IPS DF 6.9 (cell line): ENCODE measurements around the gene FAM114A2.

Experiments
- DNase-seq: peaks from one replicate; pipeline ENCODE4 v3.0.0-alpha.2; 2013; ENCODE audit warnings: low read depth, low spot score
- H3K27ac ChIP-seq: one replicate; pipeline ENCODE4 v1.5.1; 2013; ENCODE audit warnings: low read length, control low read depth
- H3K27me3 ChIP-seq: 2 replicates; pipeline ENCODE4 v1.6.1; 2013; ENCODE audit warnings: mild to moderate bottlenecking, low read length; ENCODE audit not compliant: control insufficient read depth, insufficient read depth
- H3K36me3 ChIP-seq: 2 replicates; pipeline ENCODE4 v1.6.1; 2013; ENCODE audit warnings: low read length; ENCODE audit not compliant: control insufficient read depth, insufficient read depth
- H3K4me1 ChIP-seq: 2 replicates; pipeline ENCODE4 v1.6.1; 2013; ENCODE audit warnings: low read length; ENCODE audit not compliant: control insufficient read depth, insufficient read depth
- H3K4me3 ChIP-seq: 2 replicates; pipeline ENCODE4 v1.5.1; 2013; ENCODE audit warnings: mild to moderate bottlenecking, low read length
- H3K9me3 ChIP-seq: 2 replicates; pipeline ENCODE4 v1.6.1; 2013; ENCODE audit warnings: low read length, inconsistent platforms; ENCODE audit not compliant: control insufficient read depth, insufficient read depth
- WGBS: extraction: QIAGEN DNeasy Blood & Tissue Kit; methylation state at CpG from one replicate; pipeline ENCODE4 v1.1.7; 2013; ENCODE audit warnings: mixed read lengths, missing lambda C conversion rate; ENCODE audit not compliant: insufficient read length, insufficient coverage; 5-methylcytosine and 5-hydroxymethylcytosine counted together

The FAM114A2 gene

GRCh38 chr5:153988510-153988909 lies 50.2 kb downstream of the FAM114A2 start:
- Histone ChIP-seq H3K9me3 (no peaks in the 10 kb centered on the region), H3K27me3 (no peaks in the 10 kb centered on the region), H3K27ac (no peak overlapping the region), H3K4me1 (no peaks in the 10 kb centered on the region), H3K36me3 (no peaks in the 10 kb centered on the region), H3K4me3 (no peak overlapping the region)
- DNase-seq, result no peak
- no CpG with 5 or more reads among the region's 5 CpGs for WGBS

DNA sequence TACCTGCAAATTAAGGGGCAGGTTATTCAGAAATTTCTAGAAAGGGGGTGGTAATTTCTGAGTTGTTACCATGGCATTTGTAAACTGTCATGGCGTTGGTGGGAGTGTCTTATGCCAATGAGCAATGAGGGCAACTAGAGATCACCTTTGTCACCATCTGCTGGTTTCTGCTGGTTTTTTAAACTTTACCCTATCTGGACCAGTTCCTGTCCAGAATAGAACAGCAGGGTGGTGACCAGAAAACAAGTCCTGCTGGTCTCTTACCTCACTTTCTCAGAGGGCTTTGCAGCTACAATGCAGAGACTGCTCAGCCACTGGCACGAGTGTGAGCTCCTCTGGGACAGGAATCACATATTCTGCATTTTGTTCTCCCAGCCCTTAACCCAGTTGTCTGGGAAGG lies 51.4 kb downstream of the FAM114A2 start:
- no peaks in the 10 kb centered on the region for H3K9me3 ChIP-seq
- no peaks in the 10 kb centered on the region for H3K36me3 ChIP-seq
- H3K4me3 ChIP-seq, result no peak overlapping the region
- H3K27me3 ChIP-seq, result no peaks in the 10 kb centered on the region
- no peaks in the 10 kb centered on the region for H3K4me1 ChIP-seq
- H3K27ac ChIP-seq, result no peak overlapping the region
- DNase-seq, result no peak
- no CpG with 5 or more reads among the region's 2 CpGs for WGBS

GRCh38 chr5:153985498-153985897 lies 53.2 kb downstream of the FAM114A2 start:
- WGBS, result no CpG with 5 or more reads among the region's 3 CpGs
- no peaks in the 10 kb centered on the region for H3K36me3 ChIP-seq
- no peaks in the 10 kb centered on the region for H3K9me3 ChIP-seq
- H3K4me1 ChIP-seq, result no peaks in the 10 kb centered on the region
- H3K4me3 ChIP-seq, result no peak overlapping the region
- no peak for DNase-seq
- no peak overlapping the region for H3K27ac ChIP-seq
- no peaks in the 10 kb centered on the region for H3K27me3 ChIP-seq

- H3K36me3 ChIP-seq, result no peaks in the 10 kb centered on the region
- H3K4me3 ChIP-seq, result no peak overlapping the region
- DNase-seq, result no peak
- no peaks in the 10 kb centered on the region for H3K27me3 ChIP-seq
- H3K9me3 ChIP-seq, result no peaks in the 10 kb centered on the region
- no CpG with 5 or more reads among the region's 1 CpG for WGBS
- no peaks in the 10 kb centered on the region for H3K4me1 ChIP-seq
- H3K27ac ChIP-seq, result no peak overlapping the region
These were observed 54.8 kb downstream of the FAM114A2 start for GRCh38 chr5:153983885-153984284.

DNA sequence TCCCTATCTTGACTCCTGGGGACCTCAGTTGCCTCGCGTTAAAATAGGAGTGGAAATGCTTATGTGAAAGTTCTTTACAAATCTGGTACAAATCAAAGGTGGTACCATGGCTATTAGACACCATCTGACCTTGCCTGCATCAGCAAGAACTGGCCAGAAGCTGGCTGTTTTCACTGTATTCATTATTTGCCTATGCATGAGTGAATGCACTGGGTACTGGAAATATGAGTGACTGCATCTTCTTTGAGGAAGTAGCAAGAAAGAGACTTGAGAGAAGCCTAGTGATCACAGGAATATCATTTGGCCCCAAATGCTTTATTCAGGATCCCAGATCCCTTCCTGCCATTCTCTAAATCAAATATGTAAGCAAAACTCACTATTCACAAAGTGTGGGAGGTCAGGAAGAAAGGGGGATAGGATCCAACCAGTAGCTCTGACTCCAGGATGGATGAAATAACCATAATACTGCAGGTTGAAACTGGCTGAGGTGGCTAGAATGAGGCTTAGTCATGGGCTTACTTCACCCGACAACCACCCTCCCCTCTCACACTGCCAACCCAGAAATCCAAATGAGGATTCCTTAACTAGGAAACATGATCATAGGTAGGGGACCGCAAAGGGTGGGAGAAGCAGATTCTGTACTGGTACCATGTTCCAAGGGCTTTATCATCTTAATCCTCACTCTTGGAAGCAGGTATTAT lies 56.7 kb downstream of the FAM114A2 start:
- Histone ChIP-seq H3K27ac (no peak overlapping the region), H3K36me3 (no peaks in the 10 kb centered on the region), H3K9me3 (no peaks in the 10 kb centered on the region), H3K4me1 (no peaks in the 10 kb centered on the region), H3K4me3 (no peak overlapping the region), H3K27me3 (no peaks in the 10 kb centered on the region)
- no peak for DNase-seq
- WGBS, result no CpG with 5 or more reads among the region's 4 CpGs

DNA sequence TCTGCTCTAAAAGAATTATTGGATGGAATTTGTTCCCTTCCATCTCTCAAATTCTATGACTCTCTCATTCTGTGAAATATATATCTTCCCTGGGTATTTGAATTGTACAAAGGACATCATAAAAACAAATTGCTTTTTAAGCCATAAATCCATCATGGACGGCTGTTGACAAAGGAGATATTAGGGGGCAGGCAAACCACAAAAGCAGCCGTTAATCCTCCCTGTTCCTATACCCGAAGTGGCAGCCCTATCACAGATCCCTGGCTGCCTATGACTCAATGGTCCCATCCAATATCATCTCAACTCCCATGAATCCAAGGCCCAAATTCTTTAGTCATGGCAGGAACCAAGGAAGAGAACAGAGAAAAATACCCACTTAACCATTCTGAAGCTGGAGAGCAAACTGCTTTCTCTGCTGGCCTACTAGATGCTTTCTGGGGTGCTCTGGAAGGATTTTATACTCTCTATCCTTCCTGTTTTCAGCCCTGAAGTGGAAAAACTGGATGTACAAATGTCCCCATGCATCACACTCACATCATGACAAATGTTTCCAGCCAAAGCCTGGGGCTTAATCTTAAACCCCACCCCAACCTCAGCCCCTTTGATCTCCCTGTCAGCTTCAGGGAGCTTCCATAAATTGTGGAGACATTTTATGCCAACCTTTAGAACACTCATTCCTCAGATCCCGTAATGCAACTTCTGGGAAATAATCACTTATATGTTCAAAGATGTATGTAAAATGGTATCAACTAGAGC lies 59.5 kb downstream of the FAM114A2 start:
- no peak for DNase-seq
- H3K4me1 ChIP-seq, result no peaks in the 10 kb centered on the region
- H3K27ac ChIP-seq, result no peak overlapping the region
- no peaks in the 10 kb centered on the region for H3K36me3 ChIP-seq
- no peaks in the 10 kb centered on the region for H3K9me3 ChIP-seq
- no peaks in the 10 kb centered on the region for H3K27me3 ChIP-seq
- H3K4me3 ChIP-seq, result no peak overlapping the region
- WGBS, result no CpG with 5 or more reads among the region's 4 CpGs

- H3K36me3 ChIP-seq, result no peaks in the 10 kb centered on the region
- no peak overlapping the region for H3K27ac ChIP-seq
- no peaks in the 10 kb centered on the region for H3K27me3 ChIP-seq
- H3K4me3 ChIP-seq, result no peak overlapping the region
- DNase-seq, result no peak
- H3K9me3 ChIP-seq, result no peaks in the 10 kb centered on the region
- no peaks in the 10 kb centered on the region for H3K4me1 ChIP-seq
These were observed 63.9 kb downstream of the FAM114A2 start for GRCh38 chr5:153974813-153975163.

DNA sequence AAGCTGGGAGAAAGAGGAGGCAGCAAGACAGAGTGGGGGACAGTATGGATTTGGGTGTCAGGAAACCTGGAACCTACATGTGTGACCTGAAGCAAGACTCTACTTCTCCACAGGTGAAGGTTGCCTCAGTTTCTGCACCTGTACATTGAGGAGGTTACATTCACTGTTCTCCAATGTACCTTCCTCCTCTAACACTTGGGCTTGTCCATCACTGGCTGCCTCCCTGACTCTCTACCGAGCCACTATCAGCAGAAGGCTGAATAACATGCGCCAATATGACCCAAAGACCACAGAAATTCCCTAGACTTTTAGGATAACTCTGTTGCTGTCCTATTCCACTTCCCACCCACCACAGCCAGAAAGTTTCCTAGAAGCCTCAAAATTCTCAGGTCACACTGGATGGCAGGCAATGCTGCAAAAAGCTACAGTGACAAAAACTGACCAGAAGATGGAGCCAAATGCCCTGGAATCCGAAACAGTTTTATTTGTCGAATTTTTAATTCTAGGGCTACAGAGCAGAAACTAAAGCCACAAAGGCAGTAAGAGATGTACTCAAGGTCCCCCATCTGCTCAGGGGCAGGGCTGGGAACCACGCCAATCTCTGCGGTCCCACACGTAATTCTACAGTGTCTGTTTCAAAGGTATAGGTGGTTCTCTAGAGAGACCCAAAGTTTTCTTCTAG lies 64.4 kb downstream of the FAM114A2 start:
- no peaks in the 10 kb centered on the region for H3K27me3 ChIP-seq
- H3K27ac ChIP-seq, result no peak overlapping the region
- DNase-seq, result no peak
- H3K4me1 ChIP-seq, result no peaks in the 10 kb centered on the region
- no peaks in the 10 kb centered on the region for H3K9me3 ChIP-seq
- H3K4me3 ChIP-seq, result no peak overlapping the region
- WGBS, result no CpG with 5 or more reads among the region's 7 CpGs
- no peaks in the 10 kb centered on the region for H3K36me3 ChIP-seq

- no peak for DNase-seq
- Histone ChIP-seq H3K27me3 (no peaks in the 10 kb centered on the region), H3K4me3 (no peak overlapping the region), H3K9me3 (no peaks in the 10 kb centered on the region), H3K27ac (no peak overlapping the region), H3K36me3 (no peaks in the 10 kb centered on the region), H3K4me1 (no peaks in the 10 kb centered on the region)
- no CpG with 5 or more reads among the region's 2 CpGs for WGBS
These were observed 66.5 kb downstream of the FAM114A2 start for GRCh38 chr5:153972240-153972639.

DNA sequence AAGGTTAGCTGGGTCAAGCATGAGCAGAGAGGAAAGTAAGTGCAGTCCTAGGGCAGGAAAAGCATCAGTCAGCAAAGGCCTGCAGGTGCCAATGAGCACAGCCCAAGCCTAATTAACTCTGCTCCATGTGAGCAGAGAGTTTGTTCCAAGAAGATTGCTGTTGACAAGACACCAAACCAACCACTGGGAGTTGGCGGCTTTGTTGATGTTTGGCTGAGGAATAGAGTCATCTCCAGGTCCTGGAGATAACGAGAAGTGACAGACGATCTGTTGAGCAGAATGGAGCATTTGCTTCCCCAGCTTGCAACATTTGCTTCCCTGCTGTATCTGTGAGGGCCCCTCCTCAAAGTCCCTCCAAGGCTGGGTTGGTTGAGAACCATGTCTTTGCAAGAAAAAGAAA lies 68.2 kb downstream of the FAM114A2 start:
- WGBS, result no CpG with 5 or more reads among the region's 3 CpGs
- no peaks in the 10 kb centered on the region for H3K36me3 ChIP-seq
- no peak for DNase-seq

More for the DNA sequence above, 68.2 kb downstream of the FAM114A2 start:
- H3K4me1 ChIP-seq, result no peaks in the 10 kb centered on the region
- no peak overlapping the region for H3K27ac ChIP-seq
- no peaks in the 10 kb centered on the region for H3K27me3 ChIP-seq
- H3K9me3 ChIP-seq, result no peaks in the 10 kb centered on the region
- no peak overlapping the region for H3K4me3 ChIP-seq
